HepG2 (cell line): ENCODE results near the gene GOLT1A. TPM values are rescaled to one million over a fixed set of nuclear protein-coding genes. Genes with fewer than 3 reads are reported as not detected.

ENCODE experiments used
- ATF7-NPFF ChIP-seq: sonication (generic); formaldehyde crosslinking; IDR thresholded peaks from 2 replicates; pipeline ENCODE4 v1.8.1; 2023; ENCODE audit warnings: mild to moderate bottlenecking, low read depth, missing genetic modification reagents, moderate library complexity
- CC2D1A ChIP-seq: sonication (generic); formaldehyde crosslinking; IDR thresholded peaks from 2 replicates; pipeline ENCODE4 v1.8.1; 2023; ENCODE audit warnings: mild to moderate bottlenecking, missing genetic modification reagents
- DNMT1 ChIP-seq: sonication (generic); formaldehyde crosslinking; IDR thresholded peaks from 2 replicates; pipeline ENCODE4 v1.5.1; 2020; ENCODE audit warnings: mild to moderate bottlenecking, missing genetic modification reagents
- HBP1 ChIP-seq: IDR thresholded peaks from 2 replicates; pipeline ENCODE4 v1.6.1; 2016; ENCODE audit warnings: low read depth, control low read depth
- HOXA9 ChIP-seq: sonication (generic); formaldehyde crosslinking; IDR thresholded peaks from 2 replicates; pipeline ENCODE4 v1.8.1; 2022; ENCODE audit warnings: missing genetic modification reagents, mild to moderate bottlenecking, moderate library complexity, borderline replicate concordance
- IRF9 ChIP-seq: sonication (generic); formaldehyde crosslinking; IDR thresholded peaks from 2 replicates; pipeline ENCODE4 v1.8.0; 2022; ENCODE audit warnings: missing genetic modification reagents, mild to moderate bottlenecking, borderline replicate concordance
- KAT2B ChIP-seq: fragments of 150-350 bp; IDR thresholded peaks from 2 replicates; pipeline ENCODE4 v1.6.1; 2014; ENCODE audit warnings: low read depth, low read length, borderline replicate concordance
- MAZ ChIP-seq, 2 experiments: sonication (generic) in 1 of 2; formaldehyde crosslinking in 1 of 2; IDR thresholded peaks; 2 replicates each; pipeline versions ENCODE4 v1.5.0 to v1.6.1; 2012 to 2020; ENCODE audit warnings: low read depth in 2 of 2, mild to moderate bottlenecking in 2 of 2, borderline replicate concordance in 1 of 2, improper control_type of control experiment in 1 of 2, low read length in 1 of 2, missing genetic modification reagents in 1 of 2, moderate library complexity in 1 of 2
- SP140L ChIP-seq: sonication (generic); formaldehyde crosslinking; IDR thresholded peaks from 2 replicates; pipeline ENCODE4 v1.4.0; 2020; ENCODE audit warnings: missing genetic modification reagents, borderline replicate concordance
- SPEN ChIP-seq: sonication (generic); formaldehyde crosslinking; IDR thresholded peaks from 2 replicates; pipeline ENCODE4 v1.5.1; 2020; ENCODE audit warnings: low read depth, mild to moderate bottlenecking, missing genetic modification reagents
- TEAD3 ChIP-seq: optimal IDR thresholded peaks from 2 replicates; pipeline ENCODE3; 2016; ENCODE audit warnings: borderline replicate concordance
- THAP11 ChIP-seq: IDR thresholded peaks from 2 replicates; pipeline ENCODE4 v1.6.1; 2016; ENCODE audit warnings: missing biosample characterization, missing genetic modification reagents
- TRIM24 ChIP-seq: sonication (generic); formaldehyde crosslinking; IDR thresholded peaks from 2 replicates; pipeline ENCODE4 v1.8.0; 2022; ENCODE audit warnings: mild to moderate bottlenecking, missing genetic modification reagents
- USF2 ChIP-seq, 2 experiments: sonication (generic) in 1 of 2; formaldehyde crosslinking in 1 of 2; IDR thresholded peaks; 2 replicates each; pipeline versions ENCODE4 v1.5.1 to v1.6.1; 2011 to 2020; ENCODE audit warnings: borderline replicate concordance in 1 of 2, low read depth in 1 of 2, low read length in 1 of 2, mild to moderate bottlenecking in 1 of 2, missing genetic modification reagents in 1 of 2, moderate library complexity in 1 of 2
- ZFP36L2 ChIP-seq: sonication (generic); formaldehyde crosslinking; IDR thresholded peaks from 2 replicates; pipeline ENCODE4 v1.4.0; 2020; ENCODE audit warnings: missing genetic modification reagents
- ZNF326 ChIP-seq: sonication (generic); formaldehyde crosslinking; IDR thresholded peaks from 2 replicates; pipeline ENCODE4 v1.4.0; 2020; ENCODE audit warnings: missing genetic modification reagents, borderline replicate concordance
- ZNF552 ChIP-seq: sonication (generic); formaldehyde crosslinking; IDR thresholded peaks from 2 replicates; pipeline ENCODE4 v1.9.0; 2022; ENCODE audit warnings: missing genetic modification reagents, mild to moderate bottlenecking, borderline replicate concordance
- ZNF639 ChIP-seq: conservative IDR thresholded peaks from 2 replicates; pipeline ENCODE4 v1.6.1; 2018; ENCODE audit warnings: missing genetic modification reagents
- ZNF678 ChIP-seq: sonication (generic); formaldehyde crosslinking; IDR thresholded peaks from 2 replicates; pipeline ENCODE4 v1.4.0; 2020; ENCODE audit warnings: mild to moderate bottlenecking, missing genetic modification reagents
- ZNF772 ChIP-seq: sonication (generic); formaldehyde crosslinking; IDR thresholded peaks from 2 replicates; pipeline ENCODE4 v1.5.0; 2020; ENCODE audit warnings: mild to moderate bottlenecking, missing genetic modification reagents
- ZNF777 ChIP-seq: sonication (generic); formaldehyde crosslinking; IDR thresholded peaks from 2 replicates; pipeline ENCODE4 v1.4.0; 2020; ENCODE audit warnings: missing genetic modification reagents
- ZZZ3 ChIP-seq: sonication (generic); formaldehyde crosslinking; IDR thresholded peaks from 2 replicates; pipeline ENCODE4 v1.4.0; 2020; ENCODE audit warnings: missing genetic modification reagents, mild to moderate bottlenecking, borderline replicate concordance
- polyA plus RNA-seq, 8 experiments: library from polyadenylated mRNA; depleted of rRNA in 3 of 8; stranded (reverse) in 7 of 8; unstranded in 1 of 8; fragments of >200 nt; fragmentation: Illumina TruSeq in 4 of 8; extraction: Trizol in 4 of 8; gene quantifications; 2 replicates each; pipeline versions ENCODE4 v1.2.1 to v1.2.3, GENCODE V29; 2011 to 2016; ENCODE audit warnings: low read depth in 4 of 8, missing spikeins in 1 of 8, mixed read lengths in 1 of 8; ENCODE audit not compliant: insufficient read depth in 1 of 8
- total RNA-seq, 5 experiments: library from RNA; depleted of rRNA; stranded (reverse); fragments of >200 nt; fragmentation: Illumina TruSeq; extraction: Trizol; gene quantifications; 2 replicates each; pipeline ENCODE4 v1.2.3, GENCODE V29; 2016; ENCODE audit warnings: low read depth in 1 of 5

GOLT1A gene
- total and polyA plus RNA-seq, 2 of the 13 experiments (the other 11 are each of a cell fraction or from before 2014, with no cell fraction given): 25.8 to 28.0 TPM

- TF ChIP-seq USF2 (IDR thresholded peaks at IDR 0.05; ENCODE audit: low read depth, low read length) (no peak), USF2 (CRISPR knock-in tag; IDR thresholded peaks at IDR 0.05; ENCODE audit: borderline replicate concordance) (no peak), ZNF639 (CRISPR knock-in tag) (no peak), SP140L (CRISPR knock-in tag) (no peak), ZNF326 (no peak), ZFP36L2 (CRISPR knock-in tag) (no peak), SPEN (CRISPR knock-in tag) (no peak), KAT2B (no peak), ZNF678 (CRISPR knock-in tag) (0 out of 2 replicates have a peak, but pooled peaks have one; percentile 61), THAP11 (CRISPR knock-in tag) (no peak), CC2D1A (CRISPR knock-in tag) (no peak), ZNF552 (CRISPR knock-in tag) (no peak), DNMT1 (CRISPR knock-in tag) (no peak), MAZ (IDR thresholded peaks at IDR 0.05; ENCODE audit: borderline replicate concordance, low read depth, low read length) (no peak), MAZ (CRISPR knock-in tag; IDR thresholded peaks at IDR 0.05; ENCODE audit: low read depth) (peak; percentile 53; the same call in 1 of the 2 replicates), ZZZ3 (CRISPR knock-in tag) (no peak), HBP1 (CRISPR knock-in tag) (no peak), HOXA9 (CRISPR knock-in tag) (no peak), ZNF777 (no peak), ZNF772 (CRISPR knock-in tag) (0 out of 2 replicates have a peak, but pooled peaks have one; percentile 55), ATF7-NPFF (CRISPR knock-in tag) (no peak), IRF9 (CRISPR knock-in tag) (no peak), TEAD3 (CRISPR knock-in tag) (no peak), TRIM24 (no peak)
Observed at GRCh38 chr1:204152310-204153044, 61.3 kb downstream of the GOLT1A start (continued).
